ENCODE measurements around the gene IGSF23. TPM values are rescaled to one million over a fixed set of nuclear protein-coding genes. Genes with fewer than 3 reads are reported as not detected.

IGSF23 gene
- total RNA-seq, 4 donors from 2014 or later, result not detected

DNA sequence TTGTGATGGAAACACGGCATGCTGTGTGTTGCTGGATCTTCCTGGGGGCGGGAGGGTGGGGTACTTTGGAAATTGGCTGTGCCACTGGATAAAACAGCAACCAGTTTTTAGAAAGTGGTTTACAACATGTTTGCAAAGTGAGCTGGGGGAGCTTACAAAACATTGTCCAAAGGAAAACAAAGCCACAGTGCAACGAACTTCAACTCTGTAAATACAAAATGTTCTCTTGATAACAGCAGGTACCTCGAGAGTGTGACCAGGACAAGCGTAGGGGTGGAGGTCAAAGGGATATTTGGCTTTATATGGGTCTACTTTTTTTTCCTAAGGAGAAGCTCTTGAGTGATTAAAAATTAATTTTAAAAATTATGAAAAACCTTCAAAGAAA, 2.5 kb downstream of the IGSF23 start:
- H3K4me1 ChIP-seq, result no peaks in the 10 kb centered on the region
- TF ChIP-seq POLR2A (IDR thresholded peaks at IDR 0.05) (no peak), EP300 (IDR thresholded peaks at IDR 0.05) (no peak), CTCF (IDR thresholded peaks at IDR 0.05) (no peak)
- H3K36me3 ChIP-seq, result no peaks in the 10 kb centered on the region

GRCh38 chr19:44617110-44617880, 3.9 kb downstream of the IGSF23 start:
- 80 to 87% methylated on average over 8 of the region's 8 CpGs for WGBS, 2 donors
- no peak for TF ChIP-seq EP300 (IDR thresholded peaks at IDR 0.05)
- TF ChIP-seq POLR2A (IDR thresholded peaks at IDR 0.05), result no peak
- TF ChIP-seq CTCF (IDR thresholded peaks at IDR 0.05), result no peak
- no peaks in the 10 kb centered on the region for H3K36me3 ChIP-seq
- H3K27ac ChIP-seq, result no peak overlapping the region
- H3K9me3 ChIP-seq, result no peaks in the 10 kb centered on the region
- H3K4me1 ChIP-seq, result no peaks in the 10 kb centered on the region
- H3K27me3 ChIP-seq, result no peaks in the 10 kb centered on the region
- no peak overlapping the region for H3K4me3 ChIP-seq
- DNase-seq (ENCODE audit: low spot score in 2 of 2), result no peak

More for the DNA sequence above, 2.5 kb downstream of the IGSF23 start:
- DNase-seq (ENCODE audit: low spot score in 2 of 2), result no peak
- no peaks in the 10 kb centered on the region for H3K9me3 ChIP-seq
- H3K27me3 ChIP-seq, result no peaks in the 10 kb centered on the region
- H3K27ac ChIP-seq, result no peak overlapping the region
- H3K4me3 ChIP-seq, result no peak overlapping the region
- 42 to 45% methylated on average over 5 of the region's 5 CpGs for WGBS, 2 donors

DNA sequence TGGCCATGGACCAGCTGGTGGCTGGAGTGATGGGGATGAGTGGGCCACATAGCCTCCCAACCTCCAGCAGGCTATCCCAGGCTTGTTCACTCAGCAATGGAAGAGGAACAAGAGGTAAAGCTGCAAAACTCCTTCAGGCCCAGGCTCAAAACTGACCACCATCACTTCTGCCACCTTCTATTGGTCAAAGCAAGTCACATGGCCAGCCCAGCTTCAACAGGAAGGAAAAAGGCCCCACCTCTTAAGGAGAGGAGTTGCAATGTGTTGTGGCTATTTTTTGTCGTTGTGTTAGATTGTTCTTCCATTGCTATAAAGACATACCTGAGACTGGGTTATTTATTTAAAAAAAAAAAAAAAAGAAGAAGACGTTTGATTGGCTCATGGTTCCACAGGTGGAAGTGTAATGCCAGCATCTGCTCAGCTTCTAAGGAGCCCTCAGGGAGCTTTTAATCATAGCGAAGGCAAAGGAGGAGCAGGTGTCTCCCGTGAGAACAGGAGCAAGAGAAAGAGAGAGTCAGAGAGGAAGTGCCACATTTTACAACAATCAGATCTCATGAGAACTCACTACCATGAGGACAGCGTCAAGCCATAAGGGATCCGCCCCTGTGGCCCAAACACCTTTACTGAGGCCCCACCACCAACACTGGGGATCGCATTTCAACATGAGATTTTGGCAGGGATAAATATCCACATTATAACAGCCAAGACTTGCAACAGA, 5.4 kb downstream of the IGSF23 start:
- H3K4me3 ChIP-seq, result no peak overlapping the region
- peaks cover 0 to 10% (median 0%) of the 10 kb centered on the region in 4 donors for H3K4me1 ChIP-seq
- TF ChIP-seq EP300 (IDR thresholded peaks at IDR 0.05) (no peak), CTCF (IDR thresholded peaks at IDR 0.05) (no peak), POLR2A (IDR thresholded peaks at IDR 0.05) (no peak)
- no peaks in the 10 kb centered on the region for H3K9me3 ChIP-seq
- WGBS, 2 donors, result 74 to 77% methylated on average over 7 of the region's 7 CpGs
- H3K27me3 ChIP-seq, result no peaks in the 10 kb centered on the region
- DNase-seq (ENCODE audit: low spot score in 2 of 2), result no peak
- no peak overlapping the region for H3K27ac ChIP-seq
- H3K36me3 ChIP-seq, result no peaks in the 10 kb centered on the region

DNA sequence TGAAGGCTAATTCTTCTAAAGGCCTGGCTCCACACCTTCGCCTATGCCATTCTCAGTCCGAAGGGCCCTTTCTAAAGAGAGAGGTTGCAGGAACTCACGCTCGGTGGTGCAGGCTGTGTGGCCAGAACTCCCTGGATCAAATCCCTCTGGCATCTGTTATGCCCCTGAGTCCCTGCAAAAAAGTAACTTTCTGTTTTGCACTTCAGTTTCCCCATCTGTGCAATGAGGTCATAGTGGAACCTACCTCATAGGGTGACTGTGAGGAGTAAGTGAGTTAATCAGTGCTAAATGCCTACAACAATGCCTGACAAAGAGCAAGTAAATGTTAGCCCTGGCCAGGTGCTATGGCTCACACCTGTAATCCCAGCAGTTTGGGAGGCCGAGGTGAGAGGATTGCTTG, 7.3 kb downstream of the IGSF23 start:
- Histone ChIP-seq H3K27ac (no peak overlapping the region), H3K27me3 (no peaks in the 10 kb centered on the region), H3K4me1 (peaks cover 0 to 10% (median 0%) of the 10 kb centered on the region in 4 donors), H3K4me3 (no peak overlapping the region), H3K9me3 (peaks cover 0 to 2% (median 0%) of the 10 kb centered on the region in 4 donors), H3K36me3 (no peaks in the 10 kb centered on the region)
- DNase-seq (ENCODE audit: low spot score in 2 of 2), result no peak
- no peak for TF ChIP-seq EP300 (IDR thresholded peaks at IDR 0.05)
- TF ChIP-seq CTCF (IDR thresholded peaks at IDR 0.05), result no peak
- TF ChIP-seq POLR2A (IDR thresholded peaks at IDR 0.05), result no peak
- 90 to 94% methylated on average over 5 of the region's 5 CpGs for WGBS, 2 donors

- H3K4me3 ChIP-seq, result no peak overlapping the region
- TF ChIP-seq POLR2A (IDR thresholded peaks at IDR 0.05) (no peak), EP300 (IDR thresholded peaks at IDR 0.05) (no peak)
- WGBS, 2 donors, result 87 to 94% methylated on average over 6 of the region's 6 CpGs
- DNase-seq (ENCODE audit: low spot score in 2 of 2), result no peak
- no peaks in the 10 kb centered on the region for H3K36me3 ChIP-seq
- no peak overlapping the region for H3K27ac ChIP-seq
- H3K27me3 ChIP-seq, result no peaks in the 10 kb centered on the region
- H3K4me1 ChIP-seq, result peaks cover 0 to 15% (median 0%) of the 10 kb centered on the region in 4 donors
- H3K9me3 ChIP-seq, result peaks cover 0 to 7% (median 0%) of the 10 kb centered on the region in 4 donors
Measured at GRCh38 chr19:44621367-44621766, 8.0 kb downstream of the IGSF23 start.

Measured in tibial nerve (tissue), 4 donors.